Activated CD4-positive, alpha-beta T cell treated with anti-CD3 and anti-CD28 coated beads for 1 hour (primary cell): ENCODE data around the gene CSNK2A3.

Source experiments
- DNase-seq: peaks from one replicate; pipeline ENCODE4 v3.0.0-alpha.2; 2020

The CSNK2A3 gene

DNA sequence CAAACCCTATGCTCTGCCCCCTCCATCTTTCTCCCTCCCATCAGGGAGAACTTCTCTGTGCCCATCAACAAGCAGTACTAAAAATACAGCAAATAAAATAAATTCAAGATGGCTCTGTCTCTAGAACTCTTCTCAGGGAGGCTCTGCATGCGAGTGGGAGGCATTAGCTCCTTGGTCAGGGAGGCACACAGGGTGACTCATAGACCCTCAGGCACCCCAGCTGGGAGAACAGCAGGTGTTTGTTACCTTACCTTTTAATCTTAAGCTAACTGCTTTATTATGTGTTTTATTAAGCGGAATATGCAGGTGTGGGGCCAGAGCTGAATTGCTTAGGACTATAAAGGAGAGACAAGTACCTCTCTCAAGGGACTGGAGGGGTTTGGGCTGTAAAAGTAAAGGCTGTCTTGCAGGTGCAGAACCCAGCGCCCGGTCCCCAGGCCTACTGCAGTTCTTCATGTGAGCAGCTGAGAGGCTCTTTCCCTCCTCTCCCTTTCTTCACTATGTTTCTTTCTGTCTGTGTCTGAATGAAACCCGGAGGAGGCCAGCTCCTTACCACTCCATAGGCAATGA lies 20.8 kb downstream of the CSNK2A3 start:
- DNase-seq, result no peak

DNA sequence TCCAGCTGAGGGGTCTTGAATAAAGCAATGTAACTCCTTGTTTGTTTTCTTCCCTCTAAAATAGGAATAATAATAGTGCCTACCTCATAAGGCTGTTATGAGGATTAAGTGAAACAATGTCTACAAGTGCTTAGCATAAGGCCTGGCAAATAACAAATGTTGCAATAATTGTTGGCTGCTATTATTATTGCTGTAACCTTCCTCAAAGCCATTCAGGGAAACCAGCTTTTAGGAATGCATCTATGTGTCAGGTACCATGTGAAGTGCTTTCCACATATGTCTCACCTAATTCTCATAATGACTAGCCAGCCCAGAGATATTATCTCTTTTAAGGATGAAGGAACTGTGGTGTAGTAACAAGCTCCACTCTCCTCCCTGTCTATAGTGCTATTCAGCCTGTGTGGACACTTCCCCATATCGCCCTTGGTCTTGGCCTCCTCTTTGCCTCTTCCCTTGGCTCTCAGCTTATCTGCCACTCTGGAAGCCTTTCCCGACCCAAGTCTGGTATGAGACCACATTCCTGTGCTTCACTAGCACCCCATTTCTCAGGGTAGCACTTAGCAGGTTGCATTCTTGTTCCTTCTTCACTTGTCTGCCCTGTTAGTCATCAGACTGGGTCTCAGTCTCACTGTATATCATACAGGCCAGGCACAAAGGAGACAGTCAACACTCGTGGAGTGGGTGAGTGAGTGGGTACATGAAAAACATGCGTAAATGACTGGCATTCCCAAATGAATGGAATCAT lies 23.8 kb downstream of the CSNK2A3 start:
- DNase-seq, result no peak

DNA sequence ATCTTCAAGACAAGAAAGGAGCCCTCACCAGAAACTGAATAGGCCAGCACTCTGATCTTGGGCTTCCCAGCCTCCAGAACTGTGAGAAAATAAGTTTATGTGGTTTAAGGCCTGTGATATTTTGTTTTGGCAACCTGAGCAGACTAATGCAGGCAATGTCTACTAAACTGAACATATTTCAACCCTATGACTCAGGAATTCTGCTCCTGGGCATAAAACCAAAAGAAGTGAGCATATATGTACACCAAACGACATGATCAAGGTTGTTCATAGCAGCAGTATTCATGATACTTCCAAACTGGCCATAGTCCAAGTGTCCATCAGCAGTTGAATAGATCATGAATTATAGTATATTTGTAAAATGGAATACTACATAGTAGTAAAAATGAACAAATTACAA lies 29.0 kb downstream of the CSNK2A3 start:
- no peak for DNase-seq

DNA sequence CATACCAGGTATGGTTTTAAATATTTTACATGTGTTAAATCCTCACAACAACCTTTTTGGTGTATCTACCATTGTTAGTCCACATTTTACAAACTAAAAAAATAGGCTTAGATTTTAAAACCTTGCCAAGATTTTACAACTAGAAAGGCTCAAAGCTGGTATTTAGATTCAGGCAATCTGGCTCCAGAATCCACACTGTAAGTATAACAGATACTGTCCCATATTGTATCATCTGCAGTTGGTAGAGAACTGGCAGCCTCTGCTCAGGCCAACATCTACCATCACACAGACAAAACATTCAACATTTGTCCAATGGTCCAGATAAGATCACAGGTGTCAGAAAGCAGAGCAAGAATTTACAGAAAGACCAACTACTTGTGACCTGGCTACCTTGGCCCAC lies 30.9 kb downstream of the CSNK2A3 start:
- no peak for DNase-seq

DNA sequence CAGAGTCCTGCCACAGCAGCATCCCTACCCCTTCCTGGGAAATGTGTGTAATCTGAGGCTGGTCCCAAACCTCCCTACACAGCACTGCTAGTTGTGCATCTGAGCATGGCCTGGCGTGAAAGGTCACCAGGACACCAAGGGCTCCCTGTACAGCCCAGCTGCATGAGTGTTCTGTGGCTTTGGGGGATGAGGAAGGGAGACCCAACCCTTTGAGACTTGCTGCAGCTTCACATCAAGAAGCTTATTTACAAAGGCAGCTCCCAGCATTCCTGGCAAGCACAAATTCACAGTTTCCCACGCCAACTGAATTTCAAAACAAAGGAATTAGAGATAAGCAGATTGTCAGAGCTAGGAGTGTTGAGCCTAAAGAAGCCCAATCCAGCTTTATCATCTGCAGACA lies 32.2 kb downstream of the CSNK2A3 start:
- DNase-seq, result no peak

DNA sequence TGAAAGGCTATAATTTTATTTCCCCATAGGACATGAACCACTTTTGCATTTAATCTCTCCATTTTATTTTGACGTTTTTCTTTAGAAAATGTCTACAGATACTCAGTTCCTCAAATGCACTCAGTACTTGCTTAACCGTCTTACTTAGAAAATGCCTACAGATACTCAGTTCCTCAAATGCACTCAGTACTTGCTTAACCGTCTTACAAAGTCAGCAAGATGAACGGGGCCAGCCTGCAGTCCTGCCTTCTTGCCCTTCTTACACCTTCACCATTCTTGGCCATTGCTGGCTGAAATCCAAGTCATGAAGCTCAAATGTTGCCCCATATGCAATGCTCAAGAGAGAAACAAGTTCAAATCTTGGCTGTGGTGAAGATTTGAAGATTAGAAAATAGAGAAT lies 34.1 kb downstream of the CSNK2A3 start:
- DNase-seq, result no peak

DNA sequence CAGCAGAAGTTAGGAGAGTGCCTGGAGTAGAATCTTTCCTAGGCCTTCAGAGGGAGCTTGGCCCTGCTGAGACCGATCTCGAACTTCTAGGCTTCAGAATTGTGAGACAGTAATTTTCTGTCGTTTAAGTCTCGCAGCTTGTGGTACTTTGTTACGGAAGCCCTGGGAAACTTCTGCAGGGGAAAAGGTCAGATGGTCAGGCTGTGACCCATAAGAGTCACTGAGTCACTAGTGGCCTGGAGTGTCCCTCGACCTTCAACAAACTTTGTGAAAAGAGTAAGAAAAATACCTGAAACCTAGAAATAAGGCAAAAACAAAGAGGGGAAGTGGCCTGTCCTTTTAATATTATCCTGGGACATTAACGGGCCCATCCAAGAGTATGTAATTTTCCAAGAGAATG lies 34.6 kb downstream of the CSNK2A3 start:
- DNase-seq, result no peak

DNA sequence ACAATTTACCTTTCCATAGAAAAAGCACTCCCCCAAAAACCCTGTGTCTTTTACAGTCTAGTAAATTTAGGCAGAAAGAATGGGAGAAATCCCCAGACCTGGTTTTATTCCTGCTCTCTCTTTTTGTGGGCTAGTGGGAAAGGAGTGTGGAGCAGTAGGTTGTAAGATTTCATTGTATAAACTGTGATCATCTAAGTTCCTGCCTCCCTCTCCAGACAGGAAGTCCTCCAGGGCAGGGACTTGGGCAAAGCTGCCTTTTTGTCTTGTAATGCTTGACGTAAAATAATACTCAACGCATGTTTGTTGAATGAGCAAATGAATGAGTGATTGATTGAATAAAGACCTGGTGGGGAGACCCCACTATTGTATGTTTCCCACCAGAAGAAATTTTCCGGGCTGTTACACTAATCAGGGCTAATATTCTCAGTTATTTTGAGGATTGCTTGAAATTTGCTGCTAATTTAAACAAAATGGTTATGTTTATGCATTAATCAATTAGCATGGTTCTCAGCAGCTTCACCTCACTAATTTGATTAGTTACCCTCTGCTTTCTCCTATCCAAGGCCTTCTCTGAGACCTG lies 36.3 kb downstream of the CSNK2A3 start:
- no peak for DNase-seq

DNA sequence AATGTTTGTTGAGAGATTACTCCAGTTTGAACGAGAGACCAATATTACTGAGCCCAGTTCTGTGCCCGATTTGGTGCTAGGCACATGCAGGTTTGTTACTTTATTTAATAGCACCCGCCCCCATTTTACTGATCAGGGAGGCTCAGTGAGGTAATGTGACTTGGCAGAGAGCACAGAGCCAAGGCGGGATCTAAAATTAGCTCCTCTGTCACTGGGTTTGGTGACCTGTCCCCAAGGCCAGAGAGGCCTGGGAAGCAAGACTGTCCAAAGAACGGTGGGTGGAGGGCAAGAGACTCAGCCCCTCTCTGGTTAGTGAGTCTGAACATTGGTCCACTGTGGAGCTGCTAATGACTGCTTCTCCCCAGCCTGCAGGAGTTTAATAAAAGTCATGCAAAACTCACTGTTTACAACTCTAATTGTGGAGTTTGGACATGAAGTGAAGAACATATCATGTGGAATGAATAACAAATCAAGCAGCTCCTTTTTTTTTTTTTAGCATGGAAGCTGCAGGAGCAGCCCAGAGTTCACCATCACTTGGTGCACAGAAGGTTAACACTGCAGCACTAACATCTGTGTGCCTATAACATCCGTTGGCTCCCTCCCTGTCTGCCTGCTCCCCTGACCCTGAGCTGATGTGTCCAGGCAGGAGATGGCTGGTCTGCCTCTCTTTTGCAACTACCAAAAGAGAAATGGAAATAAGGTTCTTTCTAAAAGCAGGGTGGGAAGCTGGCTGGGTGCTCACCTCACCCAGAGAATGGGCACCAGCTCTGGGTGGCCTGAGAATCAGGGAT lies 39.0 kb downstream of the CSNK2A3 start:
- DNase-seq, result no peak

DNA sequence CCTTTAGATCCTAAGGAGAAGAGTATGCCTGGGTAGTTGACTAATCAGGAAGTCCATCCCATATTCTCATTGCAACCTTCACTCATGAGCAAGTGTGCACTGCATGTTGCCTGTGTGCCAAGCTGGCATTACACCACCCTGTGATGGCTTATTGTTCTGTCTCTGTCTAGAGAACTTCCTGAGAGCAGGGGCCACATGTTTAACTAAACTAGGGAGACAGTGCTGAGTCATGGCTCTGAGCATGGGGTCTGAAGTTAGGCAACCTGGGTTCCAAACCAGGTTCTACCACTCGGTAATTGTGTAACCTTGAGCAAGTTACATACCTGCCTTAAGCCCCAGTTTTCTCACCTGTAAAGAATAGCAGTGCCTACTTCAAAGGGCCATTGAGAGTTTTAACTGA lies 39.6 kb downstream of the CSNK2A3 start:
- DNase-seq, result no peak

DNA sequence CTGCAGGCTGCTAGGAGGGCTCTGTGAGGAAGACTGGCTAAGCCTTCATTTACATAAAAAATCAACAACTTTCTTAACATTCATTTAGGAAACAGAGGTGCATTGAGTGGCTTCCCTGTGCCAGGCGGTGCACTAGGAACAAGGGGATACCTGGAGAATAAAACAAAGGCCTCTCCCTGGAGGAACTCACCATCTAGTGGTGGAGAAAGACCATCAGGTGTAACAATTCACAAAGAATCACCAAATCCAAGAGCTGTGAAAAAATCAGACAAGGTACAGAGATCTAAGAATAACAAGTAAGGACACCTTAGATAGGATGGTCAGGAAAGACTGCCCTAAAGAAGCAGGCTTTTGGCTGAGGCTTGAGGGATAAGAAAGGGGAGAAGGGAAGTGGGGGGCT lies 40.3 kb downstream of the CSNK2A3 start:
- no peak for DNase-seq

DNA sequence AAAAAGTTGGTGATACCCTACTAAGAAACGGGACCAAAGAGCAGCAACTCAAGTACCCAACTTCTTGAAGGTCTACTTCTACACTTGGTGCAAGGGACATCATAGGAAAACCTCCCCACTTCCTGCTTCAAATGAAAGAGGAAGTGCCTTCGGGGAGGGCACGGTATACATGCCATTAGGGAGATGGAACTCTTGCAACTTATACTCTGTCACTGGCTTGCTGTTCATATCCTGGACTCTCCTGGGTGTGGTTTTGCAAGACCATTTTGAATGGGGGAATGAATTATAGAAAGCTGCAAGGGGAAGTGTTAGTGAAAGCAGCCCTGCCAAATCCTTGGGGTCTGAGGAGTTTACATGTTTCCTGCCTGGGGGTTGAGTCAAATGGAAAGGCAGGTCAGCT lies 41.9 kb downstream of the CSNK2A3 start:
- DNase-seq, result no peak

DNA sequence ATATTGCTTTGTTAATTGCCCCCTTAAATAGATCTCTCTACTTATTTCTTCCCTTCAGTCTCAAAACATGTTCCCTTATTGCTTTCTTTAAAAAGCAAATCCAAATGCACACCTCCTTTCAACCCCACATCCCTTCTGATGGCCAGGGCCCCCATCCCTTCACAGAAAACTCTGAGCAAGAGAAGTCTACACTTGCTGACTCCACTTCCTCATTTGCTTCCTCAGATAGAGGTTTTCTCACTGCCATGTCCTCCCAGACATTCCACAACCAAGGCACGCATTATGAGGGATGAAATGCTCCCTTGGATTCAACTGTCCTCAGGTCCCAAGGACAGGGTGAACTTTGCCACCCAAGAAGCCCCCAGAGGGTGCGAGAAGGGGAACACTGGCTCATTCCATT lies 43.1 kb downstream of the CSNK2A3 start:
- no peak for DNase-seq

DNA sequence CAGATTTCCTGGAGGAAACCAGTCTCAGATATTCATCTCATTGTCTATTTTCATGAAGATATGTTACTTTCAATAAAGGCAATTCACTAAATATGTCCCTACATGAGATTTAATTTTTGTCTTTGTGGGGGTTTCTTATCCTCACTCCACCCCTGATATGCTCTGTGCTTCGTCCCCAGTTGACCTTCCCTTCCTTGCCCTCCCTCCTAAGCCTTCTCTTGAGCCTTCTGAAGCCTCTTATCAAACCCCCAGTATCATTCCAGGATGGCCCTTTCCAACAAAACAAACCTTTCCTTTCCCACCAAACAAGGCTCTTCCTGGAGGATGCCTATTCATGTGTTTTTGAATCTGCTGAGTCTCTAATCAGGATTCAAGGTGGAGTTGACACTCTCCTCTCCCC lies 44.8 kb downstream of the CSNK2A3 start:
- no peak for DNase-seq

DNA sequence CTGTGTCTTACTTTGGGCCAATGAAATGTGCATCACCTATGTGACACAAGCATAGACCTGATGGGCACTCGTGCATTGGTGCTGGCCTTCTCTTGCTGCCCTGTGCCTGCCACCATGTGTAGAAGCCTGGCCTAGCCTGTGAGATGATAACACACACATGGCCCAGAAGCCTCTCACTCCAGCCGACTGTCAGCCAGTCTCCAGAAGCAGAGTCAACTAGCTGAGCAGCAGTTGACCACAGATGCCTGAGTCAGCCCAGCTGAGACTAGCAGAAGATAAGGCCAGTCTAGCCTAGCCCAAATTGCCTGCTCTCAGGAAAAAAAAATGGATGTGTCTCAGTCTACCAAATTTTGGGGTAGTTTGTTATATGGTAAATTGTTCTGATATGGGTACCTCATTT lies 46.2 kb downstream of the CSNK2A3 start:
- no peak for DNase-seq

DNA sequence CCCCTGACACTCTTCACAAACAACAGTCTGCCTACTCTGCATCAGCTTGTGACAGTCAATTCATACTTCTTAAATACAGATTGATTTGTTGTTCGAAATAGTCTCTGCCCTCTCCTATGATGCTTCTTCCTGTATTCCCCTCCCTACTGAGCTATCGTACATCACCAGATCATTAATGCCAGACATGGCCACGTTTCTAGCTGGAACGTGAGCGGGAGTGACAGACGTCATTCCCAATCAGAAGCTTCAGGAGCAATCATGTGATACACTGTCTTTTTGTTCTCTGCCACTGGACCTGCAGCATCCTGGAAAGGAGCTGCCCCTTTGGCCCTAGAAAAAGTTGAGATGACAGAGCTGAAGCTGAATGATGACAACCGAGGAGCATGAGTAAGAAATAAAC lies 48.5 kb downstream of the CSNK2A3 start:
- DNase-seq, result no peak

DNA sequence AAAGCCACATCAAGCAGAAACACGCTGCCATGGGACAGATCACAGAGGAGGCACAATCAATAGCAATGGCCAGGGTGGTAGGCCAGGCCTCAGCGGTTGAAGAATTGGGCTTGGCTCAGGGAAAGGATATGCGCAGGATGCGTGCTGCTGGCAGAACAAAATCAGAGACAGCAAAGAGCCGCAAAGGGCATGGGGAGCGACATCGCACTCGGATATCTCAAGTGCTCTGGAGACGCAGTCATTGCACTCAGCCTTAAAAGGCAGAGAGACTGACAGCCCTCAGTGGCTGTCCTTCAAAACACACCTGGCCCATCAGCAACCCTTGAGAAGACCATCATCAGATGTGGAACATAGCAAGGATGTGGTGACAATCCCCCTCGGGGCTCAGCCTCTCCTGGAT lies 50.5 kb downstream of the CSNK2A3 start:
- DNase-seq, result no peak
